GM12878 (cell line): ENCODE measurements around the gene TRIP6.

Experiments
- BCLAF1 ChIP-seq: fragments of 450-650 bp; IDR thresholded peaks from 2 replicates; pipeline ENCODE4 v1.6.1; 2017; ENCODE audit warnings: antibody characterized with exemption, mild to moderate bottlenecking, moderate library complexity
- CBX3 ChIP-seq: fragments of 200-600 bp; sonication (generic); IDR thresholded peaks from 2 replicates; pipeline ENCODE4 v1.6.1; 2016; ENCODE audit warnings: low read depth, borderline replicate concordance
- YY1 ChIP-seq: IDR thresholded peaks from 2 replicates; pipeline ENCODE4 v1.6.1; 2011; ENCODE audit warnings: low read depth, mild to moderate bottlenecking, low read length

DNA sequence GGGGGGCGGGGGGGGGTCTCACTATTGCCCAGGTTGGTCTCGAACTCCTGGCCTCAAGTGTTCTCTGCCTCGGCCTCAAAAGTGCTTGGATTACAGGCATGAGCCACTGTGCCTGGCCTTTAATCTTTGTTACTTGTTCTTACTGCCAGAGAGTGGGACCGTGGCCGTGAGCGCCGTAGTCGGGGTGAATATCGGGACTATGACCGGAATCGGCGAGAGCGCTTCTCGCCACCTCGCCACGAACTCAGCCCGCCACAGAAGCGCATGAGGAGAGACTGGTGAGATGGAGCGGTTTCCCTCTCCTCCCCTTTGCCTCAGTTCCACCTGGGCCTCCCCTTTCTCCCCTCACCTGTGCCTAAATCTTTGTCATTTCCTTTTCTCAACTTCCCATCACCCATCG is 13.9 kb downstream of the TRIP6 start:
- TF ChIP-seq YY1 (no peak), CBX3 (no peak), BCLAF1 (no peak)
